Panc1 (cell line): ENCODE measurements around the gene PHIP. TPM values are rescaled to one million over a fixed set of nuclear protein-coding genes. Genes with fewer than 3 reads are reported as not detected.

Experiments
- ATAC-seq: fragments of 200-7000 bp; cut with Tn5 transposase; 2 replicates; pipeline ENCODE4 v1.9.1; 2020; ENCODE audit warnings: mild to moderate bottlenecking, moderate library complexity
- BruUV-seq: library from RNA; stranded (reverse); fragments of 400-500 nt; replicated peaks from 2 replicates; lab custom pipeline; 2021; lab: Mats Ljungman, UMichigan
- CTCF ChIA-PET: fragments of 300-600 bp; sonication (Branson Sonifier 250); formaldehyde crosslinking; loops from one replicate; lab custom pipeline; 2022; ENCODE audit warnings: antibody characterized with exemption; lab: Charles Lee
- POLR2A ChIA-PET: fragments of 300-600 bp; sonication (Branson Sonifier 250); formaldehyde crosslinking; loops from one replicate; lab custom pipeline; 2022; ENCODE audit warnings: antibody characterized with exemption; lab: Charles Lee
- DNase-seq: peaks from one replicate; pipeline ENCODE4 v3.0.0-alpha.2; 2010; ENCODE audit warnings: low read depth, low spot score
- H3K27ac ChIP-seq: 2 replicates; pipeline ENCODE4 v1.5.1; 2011; ENCODE audit warnings: mild to moderate bottlenecking, low read length, inconsistent platforms
- H3K27me3 ChIP-seq: fragments of 200-500 bp; sonication (Bioruptor generic); 2 replicates; pipeline ENCODE4 v1.6.0; 2014; ENCODE audit warnings: low read length, inconsistent platforms; ENCODE audit not compliant: control insufficient read depth, insufficient read depth
- H3K36me3 ChIP-seq: fragments of 200-500 bp; sonication (Bioruptor generic); 2 replicates; pipeline ENCODE4 v1.5.1; 2014; ENCODE audit warnings: inconsistent platforms, mild to moderate bottlenecking, low read length, moderate library complexity; ENCODE audit not compliant: control insufficient read depth, insufficient read depth
- H3K4me1 ChIP-seq: 2 replicates; pipeline ENCODE4 v1.5.1; 2011; ENCODE audit warnings: inconsistent platforms, mild to moderate bottlenecking, low read length, moderate library complexity; ENCODE audit not compliant: control insufficient read depth, insufficient read depth
- H3K4me3 ChIP-seq, 2 experiments: 2 replicates each; pipeline ENCODE4 v1.5.1; 2011 to 2012; ENCODE audit warnings: low read depth in 2 of 2, low read length in 2 of 2, mild to moderate bottlenecking in 2 of 2, inconsistent platforms in 1 of 2, moderate library complexity in 1 of 2
- H3K9me3 ChIP-seq: fragments of 200-500 bp; sonication (Bioruptor generic); 2 replicates; pipeline ENCODE4 v1.5.1; 2014; ENCODE audit warnings: low read depth, mild to moderate bottlenecking, inconsistent platforms, low read length, moderate library complexity; ENCODE audit not compliant: control insufficient read depth, insufficient read depth
- POLR2AphosphoS5 ChIP-seq: IDR thresholded peaks from 2 replicates; pipeline ENCODE4 v1.6.1; 2012; ENCODE audit warnings: mild to moderate bottlenecking, low read depth, low read length, moderate library complexity
- SIN3A ChIP-seq: IDR thresholded peaks from 2 replicates; pipeline ENCODE4 v1.6.1; 2012; ENCODE audit warnings: low read depth, mild to moderate bottlenecking, low read length, moderate library complexity, borderline replicate concordance; ENCODE audit not compliant: insufficient read depth
- TCF7L2 ChIP-seq: IDR thresholded peaks from 2 replicates; pipeline ENCODE4 v1.6.1; 2011; ENCODE audit warnings: mild to moderate bottlenecking, low read depth, low read length, inconsistent platforms
- in situ Hi-C: cut with HindIII; loops from 2 replicates; pipeline ENCODE4 v1.10.0; 2016; ENCODE audit warnings: low sequenced_read_pairs, low pct_unique_long_range_greater_than_20kb
- intact Hi-C: fragments of 100-400 bp; cut with micrococcal nuclease; formaldehyde crosslinking; loops from one replicate; pipeline ENCODE4 v1.10.0; 2022; ENCODE audit not compliant: unreplicated experiment
- total RNA-seq: library from RNA; stranded (reverse); gene quantifications from one replicate; pipeline ENCODE4 v1.2.1, GENCODE V29; 2021; ENCODE audit not compliant: unreplicated experiment
- TF ChIP-seq, protein P1 (sequence below), 2 experiments: IDR thresholded peaks; 2 replicates each; pipeline ENCODE4 v1.6.1; 2011 to 2012; ENCODE audit warnings: low read depth in 2 of 2, control low read depth in 1 of 2, low read length in 1 of 2, mild to moderate bottlenecking in 1 of 2, moderate library complexity in 1 of 2; ENCODE audit not compliant: insufficient read depth in 1 of 2
- TF ChIP-seq, protein P2 (sequence below): fragments of 450-650 bp; IDR thresholded peaks from 2 replicates; pipeline ENCODE4 v1.5.1; 2017; ENCODE audit warnings: mild to moderate bottlenecking

Gene PHIP
- total RNA-seq, 1 experiment from 2014 or later, result 28.0 TPM

DNA sequence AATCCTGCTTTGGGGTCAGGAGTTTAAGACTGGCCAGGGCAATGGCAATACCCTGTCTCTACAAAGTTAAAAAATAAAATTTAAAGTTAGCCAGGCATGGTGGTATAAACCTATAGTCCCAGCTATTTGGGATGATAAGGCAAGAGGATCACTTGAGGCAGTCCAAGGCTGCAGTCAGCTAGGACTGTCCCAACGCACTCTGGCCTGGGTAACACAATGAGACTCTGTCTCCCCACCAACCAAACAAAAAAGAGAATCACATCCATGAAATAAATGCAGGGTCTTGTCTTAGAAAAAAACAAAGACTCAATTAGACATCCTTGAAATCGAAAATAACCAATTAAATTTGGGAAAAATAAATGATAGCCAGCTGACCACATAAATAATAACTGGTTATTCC is 88.9 kb downstream of the PHIP start:
- in situ Hi-C loops, result no loop called here
- DNase-seq (no peak), ATAC-seq (no peak)
- H3K27ac ChIP-seq, result no peak overlapping the region
- ChIA-PET POLR2A (no interaction called here), CTCF (no interaction called here)
- H3K9me3 ChIP-seq, result no peaks in the 10 kb centered on the region
- peaks cover 57% of the 10 kb centered on the region for H3K36me3 ChIP-seq
- H3K4me1 ChIP-seq, result no peaks in the 10 kb centered on the region
- no peaks in the 10 kb centered on the region for H3K27me3 ChIP-seq
- no TSS peak for BruUV-seq
- no peak for TF ChIP-seq POLR2AphosphoS5
- no peak for TF ChIP-seq SIN3A
- no peak for TF ChIP-seq TCF7L2
- TF ChIP-seq, protein P1, sequence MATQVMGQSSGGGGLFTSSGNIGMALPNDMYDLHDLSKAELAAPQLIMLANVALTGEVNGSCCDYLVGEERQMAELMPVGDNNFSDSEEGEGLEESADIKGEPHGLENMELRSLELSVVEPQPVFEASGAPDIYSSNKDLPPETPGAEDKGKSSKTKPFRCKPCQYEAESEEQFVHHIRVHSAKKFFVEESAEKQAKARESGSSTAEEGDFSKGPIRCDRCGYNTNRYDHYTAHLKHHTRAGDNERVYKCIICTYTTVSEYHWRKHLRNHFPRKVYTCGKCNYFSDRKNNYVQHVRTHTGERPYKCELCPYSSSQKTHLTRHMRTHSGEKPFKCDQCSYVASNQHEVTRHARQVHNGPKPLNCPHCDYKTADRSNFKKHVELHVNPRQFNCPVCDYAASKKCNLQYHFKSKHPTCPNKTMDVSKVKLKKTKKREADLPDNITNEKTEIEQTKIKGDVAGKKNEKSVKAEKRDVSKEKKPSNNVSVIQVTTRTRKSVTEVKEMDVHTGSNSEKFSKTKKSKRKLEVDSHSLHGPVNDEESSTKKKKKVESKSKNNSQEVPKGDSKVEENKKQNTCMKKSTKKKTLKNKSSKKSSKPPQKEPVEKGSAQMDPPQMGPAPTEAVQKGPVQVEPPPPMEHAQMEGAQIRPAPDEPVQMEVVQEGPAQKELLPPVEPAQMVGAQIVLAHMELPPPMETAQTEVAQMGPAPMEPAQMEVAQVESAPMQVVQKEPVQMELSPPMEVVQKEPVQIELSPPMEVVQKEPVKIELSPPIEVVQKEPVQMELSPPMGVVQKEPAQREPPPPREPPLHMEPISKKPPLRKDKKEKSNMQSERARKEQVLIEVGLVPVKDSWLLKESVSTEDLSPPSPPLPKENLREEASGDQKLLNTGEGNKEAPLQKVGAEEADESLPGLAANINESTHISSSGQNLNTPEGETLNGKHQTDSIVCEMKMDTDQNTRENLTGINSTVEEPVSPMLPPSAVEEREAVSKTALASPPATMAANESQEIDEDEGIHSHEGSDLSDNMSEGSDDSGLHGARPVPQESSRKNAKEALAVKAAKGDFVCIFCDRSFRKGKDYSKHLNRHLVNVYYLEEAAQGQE (IDR thresholded peaks at IDR 0.05; ENCODE audit: insufficient read depth in 1 of 2, low read depth in 2 of 2, low read length in 1 of 2), result no peak
- TF ChIP-seq, protein P2, sequence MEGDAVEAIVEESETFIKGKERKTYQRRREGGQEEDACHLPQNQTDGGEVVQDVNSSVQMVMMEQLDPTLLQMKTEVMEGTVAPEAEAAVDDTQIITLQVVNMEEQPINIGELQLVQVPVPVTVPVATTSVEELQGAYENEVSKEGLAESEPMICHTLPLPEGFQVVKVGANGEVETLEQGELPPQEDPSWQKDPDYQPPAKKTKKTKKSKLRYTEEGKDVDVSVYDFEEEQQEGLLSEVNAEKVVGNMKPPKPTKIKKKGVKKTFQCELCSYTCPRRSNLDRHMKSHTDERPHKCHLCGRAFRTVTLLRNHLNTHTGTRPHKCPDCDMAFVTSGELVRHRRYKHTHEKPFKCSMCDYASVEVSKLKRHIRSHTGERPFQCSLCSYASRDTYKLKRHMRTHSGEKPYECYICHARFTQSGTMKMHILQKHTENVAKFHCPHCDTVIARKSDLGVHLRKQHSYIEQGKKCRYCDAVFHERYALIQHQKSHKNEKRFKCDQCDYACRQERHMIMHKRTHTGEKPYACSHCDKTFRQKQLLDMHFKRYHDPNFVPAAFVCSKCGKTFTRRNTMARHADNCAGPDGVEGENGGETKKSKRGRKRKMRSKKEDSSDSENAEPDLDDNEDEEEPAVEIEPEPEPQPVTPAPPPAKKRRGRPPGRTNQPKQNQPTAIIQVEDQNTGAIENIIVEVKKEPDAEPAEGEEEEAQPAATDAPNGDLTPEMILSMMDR, result no peak
- H3K4me3 ChIP-seq, result no peak overlapping the region
- intact Hi-C loops, result no loop called here

DNA sequence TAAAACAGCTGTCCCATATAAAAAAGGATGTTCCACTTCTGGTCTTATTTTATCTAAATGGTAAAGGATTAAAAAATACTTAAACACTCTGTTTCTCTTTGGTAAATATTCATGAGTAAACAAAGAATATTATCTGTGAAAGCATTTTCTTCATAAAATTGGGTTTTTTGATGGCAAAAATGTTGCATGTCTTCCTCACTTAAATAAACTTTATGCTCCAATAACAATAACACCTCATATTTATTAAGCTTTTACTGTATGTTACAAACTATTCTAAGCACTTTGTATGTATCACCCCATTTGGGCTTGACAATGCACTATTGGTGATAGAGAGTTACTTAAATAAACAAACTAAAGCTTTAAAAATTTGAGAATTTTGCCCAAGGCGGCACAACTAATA is 91.9 kb downstream of the PHIP start:
- H3K27ac ChIP-seq, result no peak overlapping the region
- no TSS peak for BruUV-seq
- POLR2A ChIA-PET, result no interaction called here
- CTCF ChIA-PET, result no interaction called here
- H3K9me3 ChIP-seq, result no peaks in the 10 kb centered on the region
- no peak overlapping the region for H3K4me3 ChIP-seq
- peaks cover 76% of the 10 kb centered on the region for H3K36me3 ChIP-seq
- H3K4me1 ChIP-seq, result no peaks in the 10 kb centered on the region
- in situ Hi-C loops (no loop called here), intact Hi-C loops (no loop called here)
- no peak for DNase-seq
- no peak for ATAC-seq
- TF ChIP-seq POLR2AphosphoS5, result no peak
- TF ChIP-seq, protein P2, result no peak
- TF ChIP-seq, protein P1 (IDR thresholded peaks at IDR 0.05; ENCODE audit: insufficient read depth in 1 of 2, low read depth in 2 of 2, low read length in 1 of 2), result no peak
- TF ChIP-seq SIN3A, result no peak
- no peak for TF ChIP-seq TCF7L2
- no peaks in the 10 kb centered on the region for H3K27me3 ChIP-seq
